GM12872 (cell line): Measurements from ENCODE around the gene SKAP1.

Experiments
- TF ChIP-seq, protein P1 (sequence below): IDR thresholded peaks from 3 replicates; pipeline ENCODE4 v1.5.1; 2011; ENCODE audit warnings: low read depth, mild to moderate bottlenecking, low read length, moderate library complexity; ENCODE audit not compliant: insufficient read depth

SKAP1 gene

GRCh38 chr17:48335858-48336500, 94.0 kb downstream of the SKAP1 start:
- TF ChIP-seq, protein P1, sequence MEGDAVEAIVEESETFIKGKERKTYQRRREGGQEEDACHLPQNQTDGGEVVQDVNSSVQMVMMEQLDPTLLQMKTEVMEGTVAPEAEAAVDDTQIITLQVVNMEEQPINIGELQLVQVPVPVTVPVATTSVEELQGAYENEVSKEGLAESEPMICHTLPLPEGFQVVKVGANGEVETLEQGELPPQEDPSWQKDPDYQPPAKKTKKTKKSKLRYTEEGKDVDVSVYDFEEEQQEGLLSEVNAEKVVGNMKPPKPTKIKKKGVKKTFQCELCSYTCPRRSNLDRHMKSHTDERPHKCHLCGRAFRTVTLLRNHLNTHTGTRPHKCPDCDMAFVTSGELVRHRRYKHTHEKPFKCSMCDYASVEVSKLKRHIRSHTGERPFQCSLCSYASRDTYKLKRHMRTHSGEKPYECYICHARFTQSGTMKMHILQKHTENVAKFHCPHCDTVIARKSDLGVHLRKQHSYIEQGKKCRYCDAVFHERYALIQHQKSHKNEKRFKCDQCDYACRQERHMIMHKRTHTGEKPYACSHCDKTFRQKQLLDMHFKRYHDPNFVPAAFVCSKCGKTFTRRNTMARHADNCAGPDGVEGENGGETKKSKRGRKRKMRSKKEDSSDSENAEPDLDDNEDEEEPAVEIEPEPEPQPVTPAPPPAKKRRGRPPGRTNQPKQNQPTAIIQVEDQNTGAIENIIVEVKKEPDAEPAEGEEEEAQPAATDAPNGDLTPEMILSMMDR, result peak; percentile 57; the same call in 2 of the 3 replicates

- TF ChIP-seq, protein P1, result no peak
Observed at GRCh38 chr17:48335146-48335784, 94.7 kb downstream of the SKAP1 start.

GRCh38 chr17:48333034-48333530, 96.9 kb downstream of the SKAP1 start:
- TF ChIP-seq, protein P1, result no peak

DNA sequence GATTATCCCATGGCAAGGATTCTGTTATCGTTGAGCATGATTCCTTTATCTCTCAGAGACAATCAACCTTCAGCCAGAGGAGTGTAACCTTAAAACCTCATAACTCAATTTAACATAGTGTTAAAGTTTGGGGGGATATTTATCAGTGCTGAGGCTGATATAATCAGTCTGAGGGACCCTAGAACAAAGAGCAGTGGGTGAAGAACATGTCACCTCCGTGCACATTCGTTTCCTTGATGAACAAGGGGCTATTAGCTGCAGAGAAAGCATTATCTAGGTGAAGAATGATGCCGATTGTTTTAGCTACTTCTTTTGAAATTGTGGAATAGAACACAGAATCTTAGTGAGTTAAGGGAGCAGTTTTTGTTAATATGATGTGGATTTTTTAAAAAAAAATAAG, 99.1 kb downstream of the SKAP1 start:
- TF ChIP-seq, protein P1, result no peak

GRCh38 chr17:48330421-48330820, 99.6 kb downstream of the SKAP1 start:
- TF ChIP-seq, protein P1, result no peak

DNA sequence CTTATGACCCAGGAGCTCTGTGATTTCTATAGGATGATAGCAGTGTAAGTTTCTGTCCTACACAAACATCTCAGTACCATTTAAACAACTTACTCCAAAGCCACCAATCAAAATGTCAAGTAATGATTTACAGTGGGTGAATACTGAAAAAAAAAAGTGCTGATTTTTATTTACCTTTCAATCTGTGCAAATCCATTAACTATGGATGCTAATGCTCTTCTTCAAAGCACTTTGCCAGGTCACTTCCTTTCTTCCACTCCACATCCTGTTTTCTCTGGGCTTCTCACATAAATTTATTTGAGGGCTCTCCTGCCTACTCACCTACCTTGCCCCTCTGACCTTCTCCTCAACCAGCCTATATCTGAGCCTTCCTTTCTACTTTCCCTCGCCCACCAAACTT, 101.6 kb downstream of the SKAP1 start:
- TF ChIP-seq, protein P1, result no peak

DNA sequence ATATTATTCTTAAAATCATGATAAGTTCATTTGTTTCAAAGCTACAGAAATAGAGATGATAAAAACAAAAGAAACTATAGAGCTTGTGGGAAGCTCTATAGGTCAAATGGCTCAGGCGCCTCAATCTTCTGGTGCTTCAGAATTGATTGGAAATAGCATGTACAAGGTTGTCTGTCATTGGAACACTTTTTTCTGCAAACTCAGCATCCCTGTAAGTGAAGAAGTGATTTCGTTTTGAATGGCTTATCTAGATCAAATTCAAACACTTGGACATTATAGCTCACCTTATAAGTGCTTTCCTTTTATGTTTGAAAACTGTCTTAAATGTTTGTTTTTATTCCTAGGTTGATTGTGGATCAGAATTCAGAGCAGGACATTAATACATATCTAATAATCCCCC, 103.7 kb downstream of the SKAP1 start:
- TF ChIP-seq, protein P1, result no peak
